Brain microvascular endothelial cell (primary cell): ENCODE data around the gene PDE4D.

Experiments used
- DNase-seq: peaks from one replicate; pipeline ENCODE4 v3.0.0-alpha.2; 2020
- H3K27ac ChIP-seq: fragments of 250-450 bp; sonication (Bioruptor Pico); 2 replicates; pipeline ENCODE4 v1.5.1; 2020; ENCODE audit warnings: mild to moderate bottlenecking, moderate library complexity
- H3K27me3 ChIP-seq: fragments of 250-450 bp; sonication (Bioruptor Pico); replicated peaks from 2 replicates; pipeline ENCODE4 v1.5.1; 2020; ENCODE audit warnings: mild to moderate bottlenecking
- H3K36me3 ChIP-seq: fragments of 250-450 bp; sonication (Bioruptor Pico); replicated peaks from 2 replicates; pipeline ENCODE4 v1.5.1; 2020; ENCODE audit warnings: mild to moderate bottlenecking
- H3K4me3 ChIP-seq: 2 replicates; pipeline ENCODE4 v1.5.1; 2011; ENCODE audit warnings: low read depth, mild to moderate bottlenecking, control low read depth, low read length, moderate library complexity
- CTCF ChIP-seq: IDR thresholded peaks from 2 replicates; pipeline ENCODE4 v1.5.1; 2011; ENCODE audit warnings: low read depth, mild to moderate bottlenecking, moderate library complexity, low read length, control low read depth, inconsistent platforms; ENCODE audit errors: missing control alignments
- in situ Hi-C: cut with HindIII; loops from 2 replicates; pipeline ENCODE4 v1.10.0; 2017; ENCODE audit warnings: low sequenced_read_pairs, low pct_ligation_motif_present

The PDE4D gene

GRCh38 chr5:59652449-59652848, 241.1 kb downstream of the PDE4D start:
- in situ Hi-C loops = no loop called here
- Histone ChIP-seq H3K27ac (no peak overlapping the region), H3K27me3 (no peaks in the 10 kb centered on the region), H3K4me3 (no peak overlapping the region), H3K36me3 (no peaks in the 10 kb centered on the region)
- DNase-seq = no peak
- TF ChIP-seq CTCF = no peak

- peak; percentile 88 for DNase-seq
- Histone ChIP-seq H3K27me3 (no peaks in the 10 kb centered on the region), H3K4me3 (no peak overlapping the region), H3K27ac (peak overlapping the region; percentile 76), H3K36me3 (no peaks in the 10 kb centered on the region)
- in situ Hi-C loops = no loop called here
- no peak for TF ChIP-seq CTCF
Measured at GRCh38 chr5:59648949-59649921, 244.3 kb downstream of the PDE4D start.

GRCh38 chr5:59648038-59648831, 245.3 kb downstream of the PDE4D start:
- TF ChIP-seq CTCF = no peak
- in situ Hi-C loops = no loop called here
- Histone ChIP-seq H3K27ac (peak overlapping the region; percentile 76), H3K27me3 (no peaks in the 10 kb centered on the region), H3K36me3 (no peaks in the 10 kb centered on the region), H3K4me3 (no peak overlapping the region)
- no peak for DNase-seq

- DNase-seq = no peak
- Histone ChIP-seq H3K36me3 (no peaks in the 10 kb centered on the region), H3K4me3 (no peak overlapping the region), H3K27me3 (no peaks in the 10 kb centered on the region), H3K27ac (no peak overlapping the region)
- in situ Hi-C loops = no loop called here
- no peak for TF ChIP-seq CTCF
Measured at GRCh38 chr5:59645380-59645779, 248.1 kb downstream of the PDE4D start.

GRCh38 chr5:59640411-59640810, 253.1 kb downstream of the PDE4D start:
- no peak for TF ChIP-seq CTCF
- no peak overlapping the region for H3K27ac ChIP-seq
- no peaks in the 10 kb centered on the region for H3K27me3 ChIP-seq
- in situ Hi-C loops = no loop called here
- H3K4me3 ChIP-seq = no peak overlapping the region
- no peaks in the 10 kb centered on the region for H3K36me3 ChIP-seq
- DNase-seq = peak; percentile 40
